ENCODE data around the gene PCDHGA1. TPM values are rescaled to one million over a fixed set of nuclear protein-coding genes. Genes with fewer than 3 reads are reported as not detected.
"Not testable (repeated sequence)": the region's sequence is repeated elsewhere in the genome, so short reads cannot be mapped to it uniquely, and the experiment has no call there.

The PCDHGA1 gene
- total RNA-seq, 1 donor from 2014 or later = 0.17 TPM

- intact Hi-C loops (cut with micrococcal nuclease) = not testable (repeated sequence)
Observed at GRCh38 chr5:141432308-141432707, 102.0 kb downstream of the PCDHGA1 start.

GRCh38 chr5:141432726-141433125 is 102.4 kb downstream of the PCDHGA1 start:
- intact Hi-C loops (cut with micrococcal nuclease) = not testable (repeated sequence)

GRCh38 chr5:141434006-141434405 is 103.7 kb downstream of the PCDHGA1 start:
- intact Hi-C loops (cut with micrococcal nuclease) = no loop called here

GRCh38 chr5:141437221-141437620 is 106.9 kb downstream of the PCDHGA1 start:
- intact Hi-C loops (cut with micrococcal nuclease) = no loop called here

- intact Hi-C loops (cut with micrococcal nuclease) = no loop called here
Observed at GRCh38 chr5:141439411-141440141, 109.3 kb downstream of the PCDHGA1 start.

- intact Hi-C loops (cut with micrococcal nuclease) = no loop called here
Observed at GRCh38 chr5:141440341-141440740, 110.0 kb downstream of the PCDHGA1 start.

- intact Hi-C loops (cut with micrococcal nuclease) = no loop called here
Observed at GRCh38 chr5:141441571-141442170, 111.4 kb downstream of the PCDHGA1 start.

- intact Hi-C loops (cut with micrococcal nuclease) = no loop called here
Observed at GRCh38 chr5:141465351-141465750, 135.0 kb downstream of the PCDHGA1 start.

GRCh38 chr5:141475625-141476131 is 145.4 kb downstream of the PCDHGA1 start, which contains the start of gene PCDHGC3:
Gene PCDHGC3 (plus strand): TSS chr5:141475966. CDS start chr5:141476117, 151 bp downstream.
- intact Hi-C loops (cut with micrococcal nuclease) = loop anchor here (1.0 to 5.0 kb wide), 2 partner anchors 9 to 53 kb away; partner anchors contain the start of gene PCDHGA11

GRCh38 chr5:141476132-141476911 is 146.0 kb downstream of the PCDHGA1 start:
- intact Hi-C loops (cut with micrococcal nuclease) = loop anchor here (1.0 to 5.0 kb wide), 2 partner anchors 8 to 54 kb away; partner anchors contain the start of gene PCDHGA11

GRCh38 chr5:141477044-141477575 is 146.8 kb downstream of the PCDHGA1 start:
- intact Hi-C loops (cut with micrococcal nuclease) = loop anchor here (5.0 kb wide), 1 partner anchor 55 kb away; the partner anchor contains the start of gene PCDHGA11

- intact Hi-C loops (cut with micrococcal nuclease) = loop anchor here (5.0 kb wide), 1 partner anchor 56 kb away; the partner anchor contains the start of gene PCDHGA11
Observed at GRCh38 chr5:141477815-141478214, 147.5 kb downstream of the PCDHGA1 start.

- intact Hi-C loops (cut with micrococcal nuclease) = loop anchor here (5.0 kb wide), 1 partner anchor 56 kb away; the partner anchor contains the start of gene PCDHGA11
Observed at GRCh38 chr5:141478321-141478945, 148.1 kb downstream of the PCDHGA1 start.

- intact Hi-C loops (cut with micrococcal nuclease) = loop anchor here (5.0 kb wide), 1 partner anchor 57 kb away; the partner anchor contains the start of gene PCDHGA11
Observed at GRCh38 chr5:141479776-141480175, 149.5 kb downstream of the PCDHGA1 start.

- intact Hi-C loops (cut with micrococcal nuclease) = loop anchor here (1.0 kb wide), 1 partner anchor 8 kb away; no protein-coding TSS in a partner anchor
Observed at GRCh38 chr5:141483902-141484301, 153.6 kb downstream of the PCDHGA1 start.

- intact Hi-C loops (cut with micrococcal nuclease) = loop anchor here (1.0 kb wide), 1 partner anchor 8 kb away; no protein-coding TSS in a partner anchor
Observed at GRCh38 chr5:141484310-141484640, 154.0 kb downstream of the PCDHGA1 start.

- intact Hi-C loops (cut with micrococcal nuclease) = loop anchor here (1.0 kb wide), 1 partner anchor 8 kb away; no protein-coding TSS in a partner anchor
Observed at GRCh38 chr5:141484641-141485311, 154.5 kb downstream of the PCDHGA1 start, which contains the start of gene PCDHGC4. Gene PCDHGC4 (plus strand): TSS chr5:141485030. CDS start chr5:141485174, 144 bp downstream.

- intact Hi-C loops (cut with micrococcal nuclease) = no loop called here
Observed at GRCh38 chr5:141485321-141486055, 155.2 kb downstream of the PCDHGA1 start.

- intact Hi-C loops (cut with micrococcal nuclease) = no loop called here
Observed at GRCh38 chr5:141486091-141486490, 155.8 kb downstream of the PCDHGA1 start.
